PFSK-1 (cell line): ENCODE measurements around the gene LIPC.

Experiments
- FOXP2 ChIP-seq: optimal IDR thresholded peaks from 2 replicates; pipeline ENCODE3; 2011; ENCODE audit warnings: borderline replicate concordance, control low read depth, inconsistent platforms; ENCODE audit not compliant: insufficient read depth; ENCODE audit errors: extremely low read length, extremely low read depth
- POLR2AphosphoS5 ChIP-seq: IDR thresholded peaks from 2 replicates; pipeline ENCODE4 v1.6.1; 2012; ENCODE audit warnings: low read depth, mild to moderate bottlenecking, control low read depth, low read length, moderate library complexity
- SIN3A ChIP-seq: IDR thresholded peaks from 2 replicates; pipeline ENCODE4 v1.6.1; 2012; ENCODE audit warnings: mild to moderate bottlenecking, low read length, moderate library complexity, borderline replicate concordance; ENCODE audit not compliant: insufficient read depth
- TAF1 ChIP-seq: IDR thresholded peaks from 2 replicates; pipeline ENCODE4 v1.6.1; 2012; ENCODE audit warnings: low read length, control low read depth, borderline replicate concordance; ENCODE audit not compliant: insufficient read depth
- TF ChIP-seq, protein P1 (sequence below), 2 experiments: IDR thresholded peaks; 2 replicates each; pipeline versions ENCODE4 v1.6.1 to v1.8.0; 2011 to 2012; ENCODE audit warnings: low read depth in 2 of 2, low read length in 2 of 2, control low read depth in 1 of 2, inconsistent platforms in 1 of 2, mild to moderate bottlenecking in 1 of 2, moderate library complexity in 1 of 2; ENCODE audit not compliant: insufficient read depth in 1 of 2

Gene LIPC

DNA sequence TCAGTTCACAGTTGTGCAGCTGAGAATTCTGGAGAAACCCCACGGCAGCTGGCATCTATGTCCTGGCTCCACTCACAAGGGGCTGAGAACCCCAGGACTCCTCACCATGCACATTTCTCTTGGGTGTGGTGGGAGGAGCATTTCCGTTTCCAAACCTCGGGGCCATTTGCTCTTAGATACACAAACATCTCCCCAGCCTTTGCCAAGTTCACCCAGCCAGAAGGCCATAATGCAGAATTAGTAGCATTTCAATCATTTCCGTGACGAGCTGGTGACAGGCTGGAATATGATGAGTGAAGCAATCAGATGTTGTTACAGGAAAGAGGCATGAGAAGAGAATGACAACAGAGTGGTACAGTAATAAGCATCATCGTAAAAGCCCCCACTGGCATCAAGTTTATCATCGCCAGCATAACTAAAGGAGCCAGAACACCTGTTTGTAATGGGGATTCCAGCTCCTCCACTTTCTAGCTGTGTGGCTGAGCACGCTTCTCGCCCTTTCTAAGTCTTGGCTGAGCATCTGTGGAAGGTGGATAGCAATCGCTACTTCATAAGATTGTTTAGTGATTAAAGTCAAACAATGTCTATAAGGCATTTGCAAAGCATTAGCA, 82.0 kb downstream of the LIPC start:
- TF ChIP-seq FOXP2 = no peak
- no peak for TF ChIP-seq SIN3A
- no peak for TF ChIP-seq POLR2AphosphoS5
- TF ChIP-seq, protein P1, sequence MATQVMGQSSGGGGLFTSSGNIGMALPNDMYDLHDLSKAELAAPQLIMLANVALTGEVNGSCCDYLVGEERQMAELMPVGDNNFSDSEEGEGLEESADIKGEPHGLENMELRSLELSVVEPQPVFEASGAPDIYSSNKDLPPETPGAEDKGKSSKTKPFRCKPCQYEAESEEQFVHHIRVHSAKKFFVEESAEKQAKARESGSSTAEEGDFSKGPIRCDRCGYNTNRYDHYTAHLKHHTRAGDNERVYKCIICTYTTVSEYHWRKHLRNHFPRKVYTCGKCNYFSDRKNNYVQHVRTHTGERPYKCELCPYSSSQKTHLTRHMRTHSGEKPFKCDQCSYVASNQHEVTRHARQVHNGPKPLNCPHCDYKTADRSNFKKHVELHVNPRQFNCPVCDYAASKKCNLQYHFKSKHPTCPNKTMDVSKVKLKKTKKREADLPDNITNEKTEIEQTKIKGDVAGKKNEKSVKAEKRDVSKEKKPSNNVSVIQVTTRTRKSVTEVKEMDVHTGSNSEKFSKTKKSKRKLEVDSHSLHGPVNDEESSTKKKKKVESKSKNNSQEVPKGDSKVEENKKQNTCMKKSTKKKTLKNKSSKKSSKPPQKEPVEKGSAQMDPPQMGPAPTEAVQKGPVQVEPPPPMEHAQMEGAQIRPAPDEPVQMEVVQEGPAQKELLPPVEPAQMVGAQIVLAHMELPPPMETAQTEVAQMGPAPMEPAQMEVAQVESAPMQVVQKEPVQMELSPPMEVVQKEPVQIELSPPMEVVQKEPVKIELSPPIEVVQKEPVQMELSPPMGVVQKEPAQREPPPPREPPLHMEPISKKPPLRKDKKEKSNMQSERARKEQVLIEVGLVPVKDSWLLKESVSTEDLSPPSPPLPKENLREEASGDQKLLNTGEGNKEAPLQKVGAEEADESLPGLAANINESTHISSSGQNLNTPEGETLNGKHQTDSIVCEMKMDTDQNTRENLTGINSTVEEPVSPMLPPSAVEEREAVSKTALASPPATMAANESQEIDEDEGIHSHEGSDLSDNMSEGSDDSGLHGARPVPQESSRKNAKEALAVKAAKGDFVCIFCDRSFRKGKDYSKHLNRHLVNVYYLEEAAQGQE (IDR thresholded peaks at IDR 0.05; ENCODE audit: insufficient read depth in 1 of 2, low read depth in 2 of 2, low read length in 2 of 2) = no peak

DNA sequence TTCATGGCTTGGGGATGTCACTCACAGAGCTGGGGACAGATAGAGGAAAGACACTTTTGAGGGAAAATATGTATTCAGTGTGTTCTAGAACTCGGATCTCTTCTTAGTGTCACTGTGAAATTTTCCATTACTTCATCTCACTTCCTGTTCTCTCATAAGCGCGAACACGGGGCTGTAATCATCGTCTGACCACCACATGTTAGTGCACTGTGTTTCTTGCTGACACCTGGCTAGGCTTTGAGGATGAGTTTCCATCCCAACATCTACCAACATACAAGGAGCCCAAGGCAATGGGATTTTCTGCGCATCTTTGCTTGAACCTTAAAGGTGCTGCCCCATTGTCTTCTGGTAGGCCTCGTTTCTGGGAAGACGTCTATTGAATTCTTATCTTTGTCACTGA, 84.0 kb downstream of the LIPC start:
- no peak for TF ChIP-seq POLR2AphosphoS5
- TF ChIP-seq TAF1 = no peak
- TF ChIP-seq FOXP2 = no peak
- no peak for TF ChIP-seq SIN3A
- TF ChIP-seq, protein P1 (IDR thresholded peaks at IDR 0.05; ENCODE audit: insufficient read depth in 1 of 2, low read depth in 2 of 2, low read length in 2 of 2) = no peak

- no peak for TF ChIP-seq SIN3A
- TF ChIP-seq FOXP2 = no peak
- TF ChIP-seq TAF1 = no peak
- no peak for TF ChIP-seq POLR2AphosphoS5
- TF ChIP-seq, protein P1 (IDR thresholded peaks at IDR 0.05; ENCODE audit: insufficient read depth in 1 of 2, low read depth in 2 of 2, low read length in 2 of 2) = no peak
These were observed 85.5 kb downstream of the LIPC start for GRCh38 chr15:58517252-58517681.

GRCh38 chr15:58517682-58518525, 86.1 kb downstream of the LIPC start:
- TF ChIP-seq FOXP2 = no peak
- TF ChIP-seq, protein P1 (IDR thresholded peaks at IDR 0.05; ENCODE audit: insufficient read depth in 1 of 2, low read depth in 2 of 2, low read length in 2 of 2) = no peak
- no peak for TF ChIP-seq POLR2AphosphoS5
- no peak for TF ChIP-seq SIN3A
- TF ChIP-seq TAF1 = no peak
